B cell (primary cell): ENCODE data around the gene PKIG.

ENCODE experiments used
- CTCF ChIP-seq: fragments of 200-600 bp; IDR thresholded peaks from one replicate; pipeline ENCODE4 v1.8.0; 2022; ENCODE audit warnings: antibody characterized with exemption, mild to moderate bottlenecking
- EZH2 ChIP-seq: IDR thresholded peaks from 2 replicates; pipeline ENCODE4 v1.6.1; 2012; ENCODE audit warnings: borderline replicate concordance, low read depth, mild to moderate bottlenecking, moderate library complexity, low read length; ENCODE audit not compliant: insufficient read depth, poor library complexity, severe bottlenecking

DNA sequence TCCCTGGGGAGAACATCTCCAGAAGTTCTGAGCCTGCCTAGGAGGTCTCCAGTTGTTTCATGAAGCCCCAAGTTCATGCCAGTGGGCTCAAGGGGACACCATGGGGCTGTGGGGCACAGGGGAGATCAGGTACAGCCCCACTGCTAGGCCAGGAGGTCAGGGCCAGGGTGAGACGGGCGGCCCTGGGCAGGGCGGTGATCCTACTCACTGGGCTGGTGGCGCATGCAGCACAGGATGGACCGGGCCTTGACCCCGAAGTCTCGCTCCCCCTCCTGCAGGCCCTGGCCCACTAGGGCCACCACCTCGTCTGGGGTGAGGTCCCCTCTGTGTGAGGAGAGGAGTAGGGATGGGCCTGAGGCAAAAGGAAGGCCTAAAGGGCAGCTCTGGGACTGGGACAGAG lies 43.0 kb downstream of the PKIG start:
- no peak for TF ChIP-seq CTCF
- no peak for TF ChIP-seq EZH2
